ENCODE results near the gene SLC9A1.

- peak; percentile 81 for TF ChIP-seq CTCF (IDR thresholded peaks at IDR 0.05)
- TF ChIP-seq EZH2 (IDR thresholded peaks at IDR 0.05; ENCODE audit: borderline replicate concordance, insufficient read depth, low read depth, low read length, poor library complexity, severe bottlenecking), result no peak
These were observed at the start of gene SLC9A1 for GRCh38 chr1:27154991-27155781.
